Panc1 (cell line): Measurements from ENCODE around the gene PPM1H.

ENCODE experiments used
- CTCF ChIP-seq: fragments of 450-650 bp; IDR thresholded peaks from 2 replicates; pipeline ENCODE4 v1.5.1; 2017; ENCODE audit warnings: mild to moderate bottlenecking
- POLR2AphosphoS5 ChIP-seq: IDR thresholded peaks from 2 replicates; pipeline ENCODE4 v1.6.1; 2012; ENCODE audit warnings: mild to moderate bottlenecking, low read depth, low read length, moderate library complexity
- REST ChIP-seq, 2 experiments: IDR thresholded peaks; 2 replicates each; pipeline ENCODE4 v1.6.1; 2011 to 2012; ENCODE audit warnings: low read depth in 2 of 2, control low read depth in 1 of 2, low read length in 1 of 2, mild to moderate bottlenecking in 1 of 2, moderate library complexity in 1 of 2; ENCODE audit not compliant: insufficient read depth in 1 of 2

DNA sequence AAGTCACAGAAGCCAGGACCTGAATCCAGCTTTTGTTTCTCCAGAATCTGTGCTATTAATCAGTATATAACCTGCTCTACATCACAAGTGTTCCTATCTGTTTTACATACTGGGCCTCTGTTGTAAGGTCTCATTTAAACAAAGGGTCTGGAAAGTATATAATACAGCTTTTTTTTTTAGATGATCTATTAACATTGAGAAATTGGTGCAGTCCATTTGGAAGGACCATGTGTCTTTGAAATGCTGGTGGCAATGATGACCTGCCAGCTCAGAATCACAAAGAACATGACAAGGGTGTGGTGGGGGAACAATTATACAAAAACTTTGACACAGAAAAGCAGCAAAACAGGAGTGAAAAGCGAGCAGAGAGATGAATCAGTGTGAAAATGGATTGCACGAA, 164.6 kb downstream of the PPM1H start:
- TF ChIP-seq CTCF (no peak), REST (IDR thresholded peaks at IDR 0.05; ENCODE audit: insufficient read depth in 1 of 2, low read depth in 2 of 2, low read length in 1 of 2) (no peak), POLR2AphosphoS5 (no peak)
